C4-2B (cell line): ENCODE results near the gene JAKMIP2.
A peak's percentile ranks its signal among the peaks of the same experiment; 100 is the strongest.
"Not testable (repeated sequence)": the region's sequence is repeated elsewhere in the genome, so short reads cannot be mapped to it uniquely, and the experiment has no call there.

Experiments used
- H3K27ac ChIP-seq: fragments of 450-650 bp; 2 replicates; pipeline ENCODE4 v1.5.1; 2017
- ZFX ChIP-seq: fragments of 450-650 bp; IDR thresholded peaks from 2 replicates; pipeline ENCODE4 v1.6.1; 2017
- TF ChIP-seq, protein P1 (sequence below): fragments of 450-650 bp; conservative IDR thresholded peaks from 2 replicates; pipeline ENCODE4 v1.5.1; 2017; ENCODE audit warnings: mild to moderate bottlenecking

JAKMIP2 gene

DNA sequence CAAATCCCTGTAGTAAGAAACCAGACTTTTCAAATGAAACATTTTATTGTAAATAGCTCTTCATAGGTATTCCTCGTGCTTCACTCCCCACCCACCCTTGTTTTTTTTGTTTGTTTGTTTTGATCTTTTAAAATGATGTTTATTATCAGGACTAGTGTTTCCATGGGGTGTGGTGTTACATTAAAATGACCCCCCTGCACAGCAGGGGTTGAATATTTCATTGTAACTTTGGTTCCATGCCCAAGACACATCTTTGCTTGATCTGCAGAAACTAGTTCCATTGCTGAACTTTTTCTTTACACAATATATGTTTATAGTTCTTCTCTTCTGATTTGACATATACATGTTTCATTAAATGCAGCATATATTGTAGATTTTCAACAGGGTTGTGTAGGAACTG, 191.4 kb downstream of the JAKMIP2 start:
- no peak overlapping the region for H3K27ac ChIP-seq
- TF ChIP-seq, protein P1, sequence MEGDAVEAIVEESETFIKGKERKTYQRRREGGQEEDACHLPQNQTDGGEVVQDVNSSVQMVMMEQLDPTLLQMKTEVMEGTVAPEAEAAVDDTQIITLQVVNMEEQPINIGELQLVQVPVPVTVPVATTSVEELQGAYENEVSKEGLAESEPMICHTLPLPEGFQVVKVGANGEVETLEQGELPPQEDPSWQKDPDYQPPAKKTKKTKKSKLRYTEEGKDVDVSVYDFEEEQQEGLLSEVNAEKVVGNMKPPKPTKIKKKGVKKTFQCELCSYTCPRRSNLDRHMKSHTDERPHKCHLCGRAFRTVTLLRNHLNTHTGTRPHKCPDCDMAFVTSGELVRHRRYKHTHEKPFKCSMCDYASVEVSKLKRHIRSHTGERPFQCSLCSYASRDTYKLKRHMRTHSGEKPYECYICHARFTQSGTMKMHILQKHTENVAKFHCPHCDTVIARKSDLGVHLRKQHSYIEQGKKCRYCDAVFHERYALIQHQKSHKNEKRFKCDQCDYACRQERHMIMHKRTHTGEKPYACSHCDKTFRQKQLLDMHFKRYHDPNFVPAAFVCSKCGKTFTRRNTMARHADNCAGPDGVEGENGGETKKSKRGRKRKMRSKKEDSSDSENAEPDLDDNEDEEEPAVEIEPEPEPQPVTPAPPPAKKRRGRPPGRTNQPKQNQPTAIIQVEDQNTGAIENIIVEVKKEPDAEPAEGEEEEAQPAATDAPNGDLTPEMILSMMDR, result no peak
- no peak for TF ChIP-seq ZFX

- TF ChIP-seq, protein P1, result no peak
- TF ChIP-seq ZFX, result no peak
- no peak overlapping the region for H3K27ac ChIP-seq
Measured at GRCh38 chr5:147590096-147590495, 192.4 kb downstream of the JAKMIP2 start.

DNA sequence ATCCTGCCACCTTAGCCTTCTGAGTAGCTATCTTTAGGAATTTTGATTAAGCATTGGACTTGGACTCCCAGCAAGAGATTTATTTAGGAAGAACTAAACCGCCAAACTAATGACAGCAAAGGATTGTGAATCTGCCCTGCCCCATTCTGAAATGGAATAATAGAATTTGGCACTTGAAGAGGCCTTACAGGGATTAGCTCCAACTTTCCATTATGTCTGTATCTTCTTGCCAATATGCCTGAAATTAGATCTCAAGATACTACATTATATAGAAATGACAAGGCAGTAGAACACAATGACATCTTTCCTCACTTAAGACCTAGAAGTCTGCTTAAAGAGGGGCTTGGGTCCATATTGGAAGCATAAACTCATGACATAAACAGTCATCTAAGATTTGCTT, 195.7 kb downstream of the JAKMIP2 start:
- TF ChIP-seq, protein P1, result no peak
- no peak for TF ChIP-seq ZFX
- no peak overlapping the region for H3K27ac ChIP-seq

DNA sequence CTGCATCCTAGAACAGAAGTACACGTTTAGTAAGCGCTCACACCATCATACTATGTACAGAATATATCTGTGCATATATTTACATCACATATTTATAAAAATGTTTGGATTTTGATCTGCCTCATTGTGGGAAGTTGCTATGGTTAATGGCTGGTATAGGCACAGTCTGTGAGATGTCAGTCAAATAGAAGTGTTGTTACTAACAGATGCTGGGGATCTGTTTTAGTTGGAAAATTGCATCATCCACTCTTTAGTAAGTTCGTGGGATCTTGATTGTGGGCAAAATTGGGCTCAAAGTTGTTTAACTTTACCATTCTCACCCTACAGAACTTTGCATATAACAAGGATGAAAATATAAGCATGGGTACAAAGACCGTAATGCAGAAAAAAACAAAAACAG, 196.3 kb downstream of the JAKMIP2 start:
- H3K27ac ChIP-seq, result no peak overlapping the region
- no peak for TF ChIP-seq ZFX
- TF ChIP-seq, protein P1, result no peak

GRCh38 chr5:147582272-147582671, 200.3 kb downstream of the JAKMIP2 start:
- not testable (repeated sequence) for H3K27ac ChIP-seq

GRCh38 chr5:147580418-147580817, 202.1 kb downstream of the JAKMIP2 start:
- not testable (repeated sequence) for H3K27ac ChIP-seq

DNA sequence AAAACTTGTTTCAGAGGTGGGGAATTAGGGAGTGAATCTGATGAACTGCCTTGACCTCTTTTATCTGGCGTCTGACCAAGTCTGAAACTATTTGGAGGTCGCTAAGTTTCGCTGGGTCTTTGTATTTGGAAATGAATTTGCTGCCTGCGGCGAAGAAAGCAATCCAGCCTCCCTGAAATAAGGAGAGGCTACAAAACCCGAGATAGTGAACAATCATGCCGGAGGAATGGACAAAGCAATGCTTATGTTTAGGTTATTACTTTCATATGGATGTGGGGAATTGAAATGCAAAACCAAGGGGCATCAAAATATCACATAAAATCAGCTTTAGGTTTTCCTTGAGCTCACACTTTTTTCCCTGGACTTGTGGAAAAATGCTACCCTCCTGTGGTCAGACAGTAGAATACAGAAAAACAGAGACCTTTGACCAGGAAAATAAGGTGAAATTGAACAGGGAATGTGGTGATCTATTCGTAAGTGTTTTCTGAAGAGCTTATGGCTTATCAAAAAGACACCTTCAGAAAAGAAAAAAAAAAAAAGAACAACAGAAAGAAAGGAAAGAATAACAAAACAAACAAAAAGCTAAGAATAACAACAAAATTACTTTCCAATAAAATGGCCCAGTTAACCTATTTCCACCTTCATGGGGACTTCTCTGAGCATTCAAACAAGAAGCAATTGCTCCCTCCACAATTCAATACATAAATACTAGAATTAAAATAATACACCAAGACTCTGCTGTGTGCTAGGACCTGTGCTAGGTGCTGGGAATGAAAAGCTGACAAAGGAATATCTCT, 204.1 kb downstream of the JAKMIP2 start:
- no peak overlapping the region for H3K27ac ChIP-seq
- TF ChIP-seq ZFX, result no peak
- TF ChIP-seq, protein P1, result peak; percentile 79

DNA sequence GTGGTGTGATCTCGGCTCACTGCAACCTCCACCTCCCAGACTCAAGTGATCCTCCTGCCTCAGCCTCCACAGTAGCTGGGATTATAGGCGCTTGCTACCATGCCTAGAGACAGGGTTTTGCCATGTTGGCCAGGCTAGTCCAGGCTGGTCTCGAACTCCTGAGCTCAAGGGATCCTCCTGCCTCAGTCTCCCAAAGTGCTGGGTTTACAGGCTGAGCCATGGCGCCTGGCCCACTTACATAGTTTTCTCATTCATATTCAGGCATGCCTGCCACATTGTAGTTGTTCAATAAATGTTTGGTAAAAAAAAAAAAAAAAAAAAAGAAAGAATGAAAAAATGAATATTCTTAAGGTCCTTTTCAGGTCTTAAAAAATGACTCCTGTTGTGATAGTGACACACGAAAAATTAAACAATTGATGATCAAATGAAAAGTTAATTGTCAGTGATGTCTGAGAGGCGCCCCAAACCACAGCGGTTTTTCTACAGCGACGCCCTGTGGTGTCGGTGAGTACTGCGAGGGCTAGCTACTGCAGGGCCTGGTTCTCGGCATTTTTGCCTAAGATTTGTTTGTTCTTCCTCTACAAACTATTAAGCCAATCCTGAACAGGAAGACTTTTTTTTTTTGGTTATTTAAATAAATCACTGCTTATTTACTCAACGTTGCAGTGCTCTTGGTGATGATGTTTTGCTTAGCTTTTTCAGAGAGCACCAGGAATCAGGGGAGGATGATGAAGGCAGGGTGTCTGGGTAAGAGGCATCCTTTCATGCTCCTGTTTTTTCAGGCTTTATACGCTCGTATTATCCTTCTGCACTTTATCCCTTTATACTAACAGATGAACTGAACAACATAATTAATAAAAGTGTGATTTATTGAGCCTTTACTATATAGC, 205.6 kb downstream of the JAKMIP2 start:
- H3K27ac ChIP-seq, result no peak overlapping the region
- TF ChIP-seq, protein P1, result peak; percentile 97
- no peak for TF ChIP-seq ZFX
